PC-9 (cell line): ENCODE results near the gene CECR2. TPM values are rescaled to one million over a fixed set of nuclear protein-coding genes. Genes with fewer than 3 reads are reported as not detected.

Experiments
- BruUV-seq: library from RNA; stranded (reverse); fragments of 400-500 nt; replicated peaks from 2 replicates; lab custom pipeline; 2021; lab: Mats Ljungman, UMichigan
- CTCF ChIA-PET: fragments of 300-600 bp; sonication (Branson Sonifier 250); formaldehyde crosslinking; loops from one replicate; lab custom pipeline; 2022; ENCODE audit warnings: antibody characterized with exemption; lab: Charles Lee
- POLR2A ChIA-PET: fragments of 300-600 bp; sonication (Branson Sonifier 250); formaldehyde crosslinking; loops from one replicate; lab custom pipeline; 2022; ENCODE audit warnings: antibody characterized with exemption; ENCODE audit not compliant: unreplicated experiment; lab: Charles Lee
- DNase-seq, 2 experiments: peaks; one replicate each; pipeline versions ENCODE4 v3.0.0 to v3.0.0-alpha.2; 2015 to 2022; ENCODE audit warnings: mixed read lengths in 1 of 2
- H2AFZ ChIP-seq: fragments of 200-600 bp; sonication (generic); 2 replicates; pipeline ENCODE4 v1.8.1; 2017; ENCODE audit warnings: antibody characterized with exemption
- H3F3A ChIP-seq: fragments of 200-600 bp; sonication (generic); 2 replicates; pipeline ENCODE4 v1.8.1; 2017; ENCODE audit warnings: antibody characterized with exemption, mild to moderate bottlenecking, low read depth; ENCODE audit not compliant: insufficient read depth
- H3K27ac ChIP-seq: fragments of 200-600 bp; sonication (generic); 2 replicates; pipeline ENCODE4 v1.6.1; 2016; ENCODE audit warnings: mixed run types
- H3K27me3 ChIP-seq: fragments of 200-600 bp; sonication (generic); 2 replicates; pipeline ENCODE4 v1.6.1; 2016; ENCODE audit warnings: low read depth, mixed run types; ENCODE audit not compliant: insufficient read depth
- H3K36me3 ChIP-seq: fragments of 200-600 bp; sonication (generic); 2 replicates; pipeline ENCODE4 v1.6.1; 2016; ENCODE audit warnings: low read depth, mixed run types
- H3K4me1 ChIP-seq: fragments of 200-600 bp; sonication (generic); replicated peaks from 2 replicates; pipeline ENCODE4 v1.6.1; 2016; ENCODE audit warnings: mixed run types; ENCODE audit not compliant: insufficient read depth
- H3K4me2 ChIP-seq: fragments of 200-600 bp; sonication (generic); 2 replicates; pipeline ENCODE4 v1.6.1; 2017; ENCODE audit warnings: mixed run types
- H3K4me3 ChIP-seq: fragments of 200-600 bp; sonication (generic); 2 replicates; pipeline ENCODE4 v1.6.1; 2016; ENCODE audit warnings: mixed run types
- H3K79me2 ChIP-seq: fragments of 200-600 bp; sonication (generic); 2 replicates; pipeline ENCODE4 v1.6.1; 2017; ENCODE audit warnings: low read depth, mixed run types
- H3K9me2 ChIP-seq: fragments of 200-600 bp; sonication (generic); 2 replicates; pipeline ENCODE4 v1.8.1; 2017; ENCODE audit warnings: mild to moderate bottlenecking; ENCODE audit not compliant: insufficient read depth
- H3K9me3 ChIP-seq: fragments of 200-600 bp; sonication (generic); 2 replicates; pipeline ENCODE4 v1.8.1; 2016; ENCODE audit warnings: low read depth; ENCODE audit not compliant: insufficient read depth
- H4K20me1 ChIP-seq: fragments of 200-600 bp; sonication (generic); 2 replicates; pipeline ENCODE4 v1.8.1; 2017; ENCODE audit not compliant: insufficient read depth
- CTCF ChIP-seq: fragments of 200-600 bp; sonication (generic); conservative IDR thresholded peaks from 2 replicates; pipeline ENCODE4 v1.6.1; 2017; ENCODE audit warnings: mixed run types, antibody characterized with exemption, mild to moderate bottlenecking, moderate library complexity
- EZH2 ChIP-seq: fragments of 200-600 bp; sonication (generic); IDR thresholded peaks from 2 replicates; pipeline ENCODE4 v1.8.0; 2017; ENCODE audit warnings: antibody characterized with exemption, low read depth
- intact Hi-C: fragments of 100-400 bp; cut with micrococcal nuclease; formaldehyde crosslinking; loops from one replicate; pipeline ENCODE4 v1.10.0; 2022; ENCODE audit not compliant: unreplicated experiment
- total RNA-seq: library from RNA; stranded (reverse); gene quantifications from 2 replicates; pipeline ENCODE4 v1.2.3, GENCODE V29; 2021

Gene CECR2
- total RNA-seq, 1 experiment from 2014 or later, result not detected

GRCh38 chr22:17475318-17476230 lies 106.3 kb downstream of the CECR2 start:
- no peaks in the 10 kb centered on the region for H3K79me2 ChIP-seq
- H3F3A ChIP-seq, result no peaks in the 10 kb centered on the region
- no peak overlapping the region for H3K27ac ChIP-seq
- no peak for TF ChIP-seq EZH2
- no peak for TF ChIP-seq CTCF
- H3K4me3 ChIP-seq, result no peak overlapping the region
- no peaks in the 10 kb centered on the region for H3K36me3 ChIP-seq
- intact Hi-C loops, result no loop called here
- CTCF ChIA-PET, result no interaction called here
- no peaks in the 10 kb centered on the region for H4K20me1 ChIP-seq
- POLR2A ChIA-PET, result no interaction called here
- H3K27me3 ChIP-seq, result peaks cover 89% of the 10 kb centered on the region
- no peaks in the 10 kb centered on the region for H3K9me2 ChIP-seq
- H3K4me1 ChIP-seq, result no peaks in the 10 kb centered on the region
- H2AFZ ChIP-seq, result no peak overlapping the region
- H3K9me3 ChIP-seq, result no peaks in the 10 kb centered on the region
- no peak for DNase-seq
- no peak overlapping the region for H3K4me2 ChIP-seq
- BruUV-seq, result no TSS peak

- ChIA-PET CTCF (no interaction called here), POLR2A (no interaction called here)
- no peak overlapping the region for H3K27ac ChIP-seq
- H3K4me2 ChIP-seq, result no peak overlapping the region
- H3K4me1 ChIP-seq, result no peaks in the 10 kb centered on the region
- H2AFZ ChIP-seq, result no peak overlapping the region
- H3K27me3 ChIP-seq, result peaks cover 77% of the 10 kb centered on the region
- BruUV-seq, result no TSS peak
- H3K4me3 ChIP-seq, result no peak overlapping the region
- no peaks in the 10 kb centered on the region for H3K9me3 ChIP-seq
- H3K9me2 ChIP-seq, result no peaks in the 10 kb centered on the region
- no peaks in the 10 kb centered on the region for H4K20me1 ChIP-seq
- no peak for DNase-seq
- H3K36me3 ChIP-seq, result no peaks in the 10 kb centered on the region
- H3K79me2 ChIP-seq, result no peaks in the 10 kb centered on the region
- H3F3A ChIP-seq, result no peaks in the 10 kb centered on the region
- intact Hi-C loops, result no loop called here
- TF ChIP-seq CTCF (no peak), EZH2 (no peak)
These were observed 107.6 kb downstream of the CECR2 start for GRCh38 chr22:17476838-17477237.

GRCh38 chr22:17477391-17477833 lies 108.2 kb downstream of the CECR2 start:
- H3K9me2 ChIP-seq, result no peaks in the 10 kb centered on the region
- H3K4me1 ChIP-seq, result no peaks in the 10 kb centered on the region
- ChIA-PET CTCF (no interaction called here), POLR2A (no interaction called here)
- H3K27me3 ChIP-seq, result peaks cover 71% of the 10 kb centered on the region
- H3K4me3 ChIP-seq, result no peak overlapping the region
- BruUV-seq, result no TSS peak
- no peaks in the 10 kb centered on the region for H3K79me2 ChIP-seq
- no peaks in the 10 kb centered on the region for H4K20me1 ChIP-seq
- H3K9me3 ChIP-seq, result no peaks in the 10 kb centered on the region
- no peak for DNase-seq
- H3F3A ChIP-seq, result no peaks in the 10 kb centered on the region
- intact Hi-C loops, result no loop called here
- H2AFZ ChIP-seq, result no peak overlapping the region
- H3K36me3 ChIP-seq, result no peaks in the 10 kb centered on the region
- no peak overlapping the region for H3K4me2 ChIP-seq
- TF ChIP-seq CTCF (no peak), EZH2 (no peak)
- no peak overlapping the region for H3K27ac ChIP-seq
